AG09319 (cell line): ENCODE measurements around the gene LEMD1.

Source experiments
- DNase-seq: peaks from one replicate; pipeline ENCODE4 v3.0.0-alpha.2; 2010; ENCODE audit warnings: low read depth; ENCODE audit errors: extremely low read depth
- TF ChIP-seq, protein P1 (sequence below): IDR thresholded peaks from 2 replicates; pipeline ENCODE4 v1.5.1; 2011; ENCODE audit warnings: low read depth, mild to moderate bottlenecking, inconsistent platforms, low read length, moderate library complexity

The LEMD1 gene

DNA sequence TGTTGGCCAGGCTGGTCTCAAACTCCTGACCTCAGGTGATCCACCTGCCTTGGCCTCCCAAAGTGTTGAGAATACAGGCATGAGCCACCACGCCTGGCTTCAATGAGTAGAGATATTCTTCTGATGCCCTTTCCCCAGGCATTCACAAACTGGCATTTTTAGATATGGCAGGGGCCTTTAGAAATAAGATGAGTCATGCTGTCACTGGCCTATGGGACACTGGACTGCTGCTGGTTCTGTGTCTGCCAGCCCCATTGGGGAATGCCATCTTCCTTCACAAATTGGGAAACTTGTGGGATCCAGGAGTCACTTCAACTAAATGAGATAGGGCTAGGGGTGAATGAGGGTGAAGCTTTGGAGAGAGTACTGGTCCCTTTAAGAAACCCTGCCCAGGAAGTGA, 81.2 kb downstream of the LEMD1 start:
- no peak for DNase-seq
- TF ChIP-seq, protein P1, sequence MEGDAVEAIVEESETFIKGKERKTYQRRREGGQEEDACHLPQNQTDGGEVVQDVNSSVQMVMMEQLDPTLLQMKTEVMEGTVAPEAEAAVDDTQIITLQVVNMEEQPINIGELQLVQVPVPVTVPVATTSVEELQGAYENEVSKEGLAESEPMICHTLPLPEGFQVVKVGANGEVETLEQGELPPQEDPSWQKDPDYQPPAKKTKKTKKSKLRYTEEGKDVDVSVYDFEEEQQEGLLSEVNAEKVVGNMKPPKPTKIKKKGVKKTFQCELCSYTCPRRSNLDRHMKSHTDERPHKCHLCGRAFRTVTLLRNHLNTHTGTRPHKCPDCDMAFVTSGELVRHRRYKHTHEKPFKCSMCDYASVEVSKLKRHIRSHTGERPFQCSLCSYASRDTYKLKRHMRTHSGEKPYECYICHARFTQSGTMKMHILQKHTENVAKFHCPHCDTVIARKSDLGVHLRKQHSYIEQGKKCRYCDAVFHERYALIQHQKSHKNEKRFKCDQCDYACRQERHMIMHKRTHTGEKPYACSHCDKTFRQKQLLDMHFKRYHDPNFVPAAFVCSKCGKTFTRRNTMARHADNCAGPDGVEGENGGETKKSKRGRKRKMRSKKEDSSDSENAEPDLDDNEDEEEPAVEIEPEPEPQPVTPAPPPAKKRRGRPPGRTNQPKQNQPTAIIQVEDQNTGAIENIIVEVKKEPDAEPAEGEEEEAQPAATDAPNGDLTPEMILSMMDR: no peak

DNA sequence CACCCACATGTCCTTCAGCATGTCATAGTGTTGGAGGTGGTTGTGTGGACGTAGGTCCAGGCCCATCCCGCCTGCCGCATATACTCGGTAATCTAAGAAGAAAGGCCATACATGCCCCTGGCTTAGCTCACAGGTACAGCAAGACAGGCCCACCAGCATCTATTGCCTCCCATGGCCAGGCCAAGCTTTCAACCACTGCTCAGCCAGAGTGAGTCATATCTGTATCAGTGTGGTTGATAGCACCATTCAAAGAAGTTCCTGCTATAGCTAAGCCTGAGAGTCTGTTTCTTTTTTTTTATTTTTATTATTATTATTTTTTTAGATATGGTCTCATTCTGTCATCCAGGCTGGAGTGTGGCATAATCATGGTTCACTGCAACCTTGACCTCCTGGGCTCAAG, 82.1 kb downstream of the LEMD1 start:
- DNase-seq: no peak
- TF ChIP-seq, protein P1: no peak

DNA sequence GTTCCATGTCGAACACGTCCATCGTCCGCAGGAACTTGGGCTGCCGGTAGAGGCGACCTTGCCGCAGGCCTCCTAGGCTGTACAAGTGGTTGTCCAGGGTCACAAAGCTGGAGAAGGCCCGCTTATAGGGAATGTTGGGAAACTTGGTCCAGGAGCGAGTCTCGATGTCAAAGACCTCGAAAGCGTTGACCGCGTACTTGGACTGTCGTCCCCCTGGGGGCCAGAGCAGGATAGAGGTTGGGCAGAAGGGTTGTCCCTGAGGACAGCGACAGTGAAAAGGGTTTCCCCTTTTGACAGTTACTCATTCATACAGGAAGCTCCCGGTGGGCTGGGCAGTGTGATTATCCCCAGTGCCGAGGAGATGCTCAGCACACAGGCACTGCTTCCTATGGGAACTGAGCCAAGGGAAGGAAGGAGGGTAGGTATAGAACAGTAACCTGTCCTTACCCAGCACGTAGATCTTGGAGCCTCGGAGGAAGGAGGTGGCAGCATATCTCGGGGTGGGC, 82.6 kb downstream of the LEMD1 start:
- TF ChIP-seq, protein P1: no peak

DNA sequence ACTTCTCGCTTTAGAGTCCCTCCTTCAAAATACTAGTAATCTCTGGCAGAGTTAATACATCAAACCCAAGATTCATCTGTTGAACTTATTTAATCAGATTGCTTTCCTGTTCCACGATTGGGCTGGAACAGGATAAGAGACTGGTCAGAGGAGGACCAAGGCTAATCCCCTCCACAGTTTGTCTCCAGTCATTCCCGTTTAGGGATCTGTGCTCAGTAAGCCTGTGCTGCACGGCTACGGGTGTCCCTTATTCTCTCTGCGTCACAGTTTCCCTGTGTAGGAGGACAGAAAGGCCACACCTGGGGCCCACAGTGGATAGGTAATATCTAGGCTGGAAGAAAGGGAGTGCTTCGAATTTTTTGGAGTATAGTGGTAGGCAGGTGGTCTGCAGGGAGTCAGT, 83.8 kb downstream of the LEMD1 start:
- no peak for DNase-seq
- TF ChIP-seq, protein P1: no peak

More for the DNA sequence above, 82.6 kb downstream of the LEMD1 start:
- DNase-seq: no peak

DNA sequence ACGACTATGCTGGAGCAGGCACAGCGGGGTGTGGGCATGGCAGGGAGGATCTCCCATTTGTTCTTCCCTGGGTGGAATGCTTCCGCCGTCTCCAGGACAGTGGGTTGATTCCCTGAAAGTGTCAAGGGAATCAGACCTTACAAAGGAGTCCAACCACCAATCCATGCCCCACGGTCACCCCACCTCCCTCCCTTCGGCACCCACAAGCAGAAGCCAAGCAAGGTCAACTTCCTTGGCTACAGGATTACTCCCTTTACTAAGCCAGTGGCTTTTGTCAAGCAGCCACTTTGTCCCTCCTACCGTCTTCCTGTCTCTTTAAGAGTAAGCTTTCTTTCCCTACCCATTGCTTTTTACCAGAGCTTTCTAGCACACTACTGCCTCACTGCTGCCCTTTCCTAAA, 84.4 kb downstream of the LEMD1 start:
- DNase-seq: no peak
- TF ChIP-seq, protein P1: no peak

DNA sequence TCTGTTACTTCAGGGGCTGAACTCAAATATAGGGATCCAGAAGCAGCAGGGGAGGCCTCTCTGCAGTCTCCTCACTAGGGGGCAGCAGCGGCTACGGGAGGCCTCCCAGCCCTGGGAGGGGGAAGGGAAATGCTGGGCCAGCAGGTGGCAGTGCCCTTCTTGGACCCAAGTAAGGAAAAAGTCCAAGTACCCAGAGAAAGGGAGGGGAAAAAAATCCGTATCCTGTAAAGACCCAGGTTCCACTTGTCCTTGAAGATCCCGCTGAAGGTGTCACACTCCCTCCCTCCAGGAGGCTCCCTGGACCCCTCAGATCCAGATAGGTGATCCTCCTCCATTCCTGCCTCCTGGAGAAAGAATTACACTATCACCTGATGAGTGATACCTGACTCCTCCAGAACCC, 86.2 kb downstream of the LEMD1 start:
- TF ChIP-seq, protein P1: peak; percentile 98

DNA sequence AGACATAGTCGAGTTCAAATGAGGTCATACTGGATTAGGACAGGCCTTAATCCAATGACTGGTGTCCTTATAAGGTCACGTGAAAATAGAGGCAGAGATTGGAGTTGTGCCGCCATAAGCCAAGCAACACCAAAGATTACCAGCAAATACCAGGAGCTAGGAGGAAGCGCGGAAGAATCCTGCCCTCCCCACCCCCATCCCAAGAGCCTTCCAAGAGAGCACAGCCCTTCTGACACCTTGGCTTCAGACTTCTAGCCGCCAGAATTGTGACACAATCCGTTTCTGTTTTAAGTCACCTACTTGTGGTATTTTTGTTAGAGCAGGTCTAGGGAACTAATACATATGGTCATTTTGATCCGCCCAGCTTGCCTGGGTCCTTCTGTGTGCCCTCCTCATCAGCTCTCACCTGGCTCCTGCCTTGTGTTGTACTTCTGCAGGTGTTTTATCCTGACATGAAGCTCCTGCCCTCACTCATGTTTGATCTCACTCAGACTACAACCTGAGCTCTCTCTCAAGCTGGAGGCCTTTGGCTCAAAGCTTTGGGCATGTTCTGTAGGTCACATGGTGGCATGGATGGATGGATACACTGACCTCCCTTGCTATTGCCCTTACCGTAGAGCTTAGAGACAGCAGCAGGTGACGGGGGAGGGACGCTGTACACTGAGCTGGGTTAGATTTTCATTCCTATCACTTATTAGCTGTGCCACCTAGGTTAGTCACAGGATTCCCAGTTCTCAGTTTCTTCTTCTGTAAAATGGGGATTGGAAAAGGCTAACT, 89.7 kb downstream of the LEMD1 start:
- TF ChIP-seq, protein P1: no peak
- DNase-seq: no peak

More for the DNA sequence above, 86.2 kb downstream of the LEMD1 start:
- no peak for DNase-seq
